ENCODE measurements around the gene FUZ.

The FUZ gene

DNA sequence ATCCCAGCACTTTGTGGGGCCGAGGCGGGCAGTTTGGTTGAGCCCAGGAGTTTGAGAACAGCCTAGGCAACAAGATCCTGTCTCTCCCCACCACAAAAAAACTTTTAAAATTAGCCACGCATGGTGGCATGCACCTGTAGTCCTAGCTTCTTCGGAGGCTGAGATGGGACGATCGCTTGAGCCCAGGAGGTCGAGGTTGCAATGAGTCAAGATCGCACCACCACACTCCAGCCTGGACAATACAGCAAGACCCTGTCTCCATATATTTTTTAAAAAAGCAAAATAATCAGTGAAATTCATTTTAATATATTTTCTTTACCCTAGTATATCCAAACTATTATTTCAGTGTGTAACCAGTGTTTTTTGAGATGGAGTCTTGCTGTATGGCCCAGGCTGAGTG, 38.1 kb downstream of the FUZ start:
- DNase-seq = no peak

DNA sequence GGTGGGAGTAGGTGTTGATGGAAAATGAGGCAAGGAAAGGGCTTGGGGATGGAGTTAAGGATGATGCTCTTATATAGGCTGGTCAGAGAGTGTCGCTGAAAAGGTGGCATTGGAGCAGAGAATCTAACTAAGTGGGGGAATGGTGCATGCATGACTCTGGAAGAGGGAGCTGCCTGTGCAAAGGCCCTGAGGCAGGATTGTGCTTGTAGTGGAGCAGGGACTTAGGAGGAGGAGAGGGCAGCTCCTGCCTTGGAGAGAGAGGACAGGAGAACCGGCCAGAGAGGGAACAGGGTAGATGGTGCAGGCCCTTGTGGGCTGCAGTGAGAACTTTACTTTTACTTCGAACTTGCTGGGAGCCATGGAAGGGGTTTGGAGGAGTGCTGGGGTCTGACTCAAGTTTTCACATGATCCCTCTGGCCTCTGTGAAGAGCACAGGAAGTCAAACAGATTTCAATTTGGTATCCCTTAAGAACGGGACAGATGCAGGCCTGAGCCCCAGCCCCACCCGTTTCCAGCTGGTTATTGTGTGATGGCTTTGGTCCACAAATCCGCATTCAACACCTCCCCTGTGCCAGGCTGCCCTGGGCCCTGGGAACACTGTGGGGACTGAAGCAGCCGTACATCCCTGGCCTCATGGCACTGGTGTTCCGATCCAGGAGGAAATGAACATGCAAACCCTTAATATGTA, 39.3 kb downstream of the FUZ start:
- DNase-seq = no peak

DNA sequence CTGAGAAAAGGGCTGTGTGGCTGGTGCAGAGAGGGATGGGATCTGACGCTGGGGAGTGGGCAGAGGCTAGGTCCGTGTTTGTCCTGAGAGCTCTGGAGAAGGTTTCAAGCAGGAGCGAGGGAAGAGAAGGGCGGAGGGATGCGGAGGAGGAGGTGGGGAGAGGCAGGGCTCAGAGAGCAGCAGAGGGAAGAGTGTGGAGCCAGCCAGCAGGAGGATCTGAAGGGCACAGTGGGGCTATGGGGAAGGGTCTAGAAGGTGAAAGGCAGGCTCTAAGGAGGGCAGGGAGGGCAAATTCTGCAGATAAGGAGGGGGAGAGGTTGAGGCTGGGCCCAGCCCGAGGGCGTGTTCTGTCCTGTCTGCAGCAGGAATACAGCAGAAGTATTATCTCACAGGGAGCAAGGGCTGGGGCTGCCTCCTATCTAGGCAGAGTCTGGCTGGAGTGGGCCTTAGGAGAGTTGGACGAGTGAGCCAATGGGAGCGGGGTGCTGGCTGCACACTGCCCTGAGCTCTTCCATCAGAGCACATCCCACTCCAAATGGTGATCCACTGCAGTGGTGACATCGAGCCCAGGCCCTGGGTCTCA, 40.2 kb downstream of the FUZ start:
- DNase-seq = no peak

DNA sequence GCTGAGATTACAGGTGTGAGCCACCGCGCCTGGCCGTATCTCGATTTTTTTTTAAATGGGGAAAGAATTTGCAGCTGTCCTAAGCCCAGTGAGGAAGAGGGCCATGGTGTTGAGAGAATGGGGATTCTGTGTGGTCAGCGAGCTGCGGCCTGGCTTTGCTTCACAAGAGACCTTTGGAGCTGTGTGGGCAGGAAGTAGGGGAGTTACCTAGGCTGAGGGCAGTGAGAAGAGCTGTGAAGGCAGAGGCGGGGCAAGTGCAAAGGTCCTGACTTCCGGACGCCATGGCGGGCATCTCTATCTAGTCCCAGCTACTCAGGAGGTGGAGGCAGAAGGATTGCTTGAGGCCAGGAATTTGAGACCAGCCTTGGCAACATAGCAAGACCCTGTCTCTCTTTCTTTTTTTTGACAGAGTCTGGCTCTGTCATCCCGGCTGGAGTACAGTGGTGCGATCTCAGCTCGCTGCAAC, 41.4 kb downstream of the FUZ start:
- no peak for DNase-seq

DNA sequence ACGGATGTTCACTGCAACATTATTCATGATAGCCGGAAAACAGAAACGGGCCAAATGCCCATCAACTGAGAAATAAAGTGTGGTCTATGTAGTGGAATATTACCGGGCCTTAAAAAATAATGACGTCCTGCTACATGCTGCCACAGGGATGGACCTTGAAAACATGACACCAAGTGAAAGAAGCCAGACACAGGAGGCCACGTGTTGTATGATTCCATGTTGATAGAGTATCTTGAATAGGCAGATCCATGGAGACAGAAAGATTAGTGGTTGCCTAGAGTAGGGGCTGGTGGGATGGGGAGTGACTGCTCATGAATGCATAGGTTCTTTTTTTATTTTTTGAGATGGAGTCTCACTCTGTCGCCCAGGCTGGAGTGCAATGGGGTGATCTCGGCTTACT, 42.6 kb downstream of the FUZ start:
- DNase-seq = no peak

DNA sequence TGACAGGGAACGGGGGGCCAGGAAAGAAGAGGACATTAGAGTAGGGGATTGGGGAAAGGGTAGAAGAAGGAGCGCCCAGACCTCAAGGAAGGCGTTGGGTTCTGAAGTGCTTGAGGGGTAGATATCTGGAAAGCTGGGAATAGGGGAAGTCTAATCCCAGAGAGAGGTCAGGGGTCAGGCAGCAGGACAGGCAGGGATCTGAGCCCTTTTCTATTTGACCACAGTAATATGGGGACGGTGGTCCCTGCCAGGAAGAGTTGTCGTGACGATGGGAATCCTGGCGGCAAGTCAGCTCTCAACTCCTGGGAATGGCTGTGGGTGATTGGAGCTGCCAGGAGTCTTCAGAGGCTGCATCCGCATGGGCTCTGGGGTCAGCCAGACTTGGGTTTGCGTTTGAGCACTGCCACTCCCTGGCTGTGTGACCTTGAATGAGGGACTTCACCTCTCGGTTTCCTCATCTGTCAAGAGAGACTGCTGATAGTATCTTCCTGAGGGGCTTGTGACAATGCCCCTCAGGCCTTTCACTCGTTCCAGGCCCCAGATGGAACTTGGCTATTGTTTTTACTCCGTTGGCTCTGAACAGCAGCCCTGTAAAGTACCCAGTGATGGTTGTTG, 45.0 kb downstream of the FUZ start:
- DNase-seq = no peak

DNA sequence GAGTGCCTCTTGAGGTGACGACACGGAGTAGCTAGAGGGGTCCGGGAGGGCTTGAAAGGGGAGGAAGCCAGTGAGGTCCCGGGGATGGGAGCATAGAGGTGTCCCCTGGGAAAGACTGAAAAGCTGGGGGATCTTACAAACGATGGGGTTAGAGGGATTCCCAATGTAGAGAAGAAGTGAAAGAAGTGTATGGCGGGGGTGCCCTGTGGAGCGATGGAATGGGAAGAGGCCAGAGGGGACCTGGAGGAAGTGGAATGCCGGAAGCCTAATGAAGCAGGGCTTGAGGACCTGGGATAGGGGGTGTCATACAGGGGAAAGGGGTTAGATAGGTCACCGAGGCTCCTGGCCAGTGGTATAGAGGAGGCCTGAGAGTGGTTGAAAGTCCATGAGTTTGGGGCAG, 45.7 kb downstream of the FUZ start:
- DNase-seq = no peak

DNA sequence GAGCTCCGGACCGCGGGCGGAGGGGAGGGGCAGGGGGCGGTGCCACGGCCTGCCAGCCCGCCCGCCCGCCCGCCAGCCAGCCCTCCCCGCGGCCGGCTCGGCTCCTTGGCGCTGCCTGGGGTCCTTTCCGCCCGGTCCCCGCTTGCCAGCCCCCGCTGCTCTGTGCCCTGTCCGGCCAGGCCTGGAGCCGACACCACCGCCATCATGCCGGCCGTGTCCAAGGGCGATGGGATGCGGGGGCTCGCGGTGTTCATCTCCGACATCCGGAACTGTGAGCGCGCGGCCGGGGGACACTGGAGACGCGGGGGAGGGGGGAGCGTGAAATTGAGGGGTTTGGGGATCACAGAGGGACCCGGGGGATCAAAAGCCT, 46.2 kb downstream of the FUZ start, which contains the start of gene AP2A1:
Gene AP2A1, plus strand, starts transcription at position 72 of the 370 bp plus-strand sequence. Its CDS starts 133 bp downstream, at position 205.
- no peak for DNase-seq

DNA sequence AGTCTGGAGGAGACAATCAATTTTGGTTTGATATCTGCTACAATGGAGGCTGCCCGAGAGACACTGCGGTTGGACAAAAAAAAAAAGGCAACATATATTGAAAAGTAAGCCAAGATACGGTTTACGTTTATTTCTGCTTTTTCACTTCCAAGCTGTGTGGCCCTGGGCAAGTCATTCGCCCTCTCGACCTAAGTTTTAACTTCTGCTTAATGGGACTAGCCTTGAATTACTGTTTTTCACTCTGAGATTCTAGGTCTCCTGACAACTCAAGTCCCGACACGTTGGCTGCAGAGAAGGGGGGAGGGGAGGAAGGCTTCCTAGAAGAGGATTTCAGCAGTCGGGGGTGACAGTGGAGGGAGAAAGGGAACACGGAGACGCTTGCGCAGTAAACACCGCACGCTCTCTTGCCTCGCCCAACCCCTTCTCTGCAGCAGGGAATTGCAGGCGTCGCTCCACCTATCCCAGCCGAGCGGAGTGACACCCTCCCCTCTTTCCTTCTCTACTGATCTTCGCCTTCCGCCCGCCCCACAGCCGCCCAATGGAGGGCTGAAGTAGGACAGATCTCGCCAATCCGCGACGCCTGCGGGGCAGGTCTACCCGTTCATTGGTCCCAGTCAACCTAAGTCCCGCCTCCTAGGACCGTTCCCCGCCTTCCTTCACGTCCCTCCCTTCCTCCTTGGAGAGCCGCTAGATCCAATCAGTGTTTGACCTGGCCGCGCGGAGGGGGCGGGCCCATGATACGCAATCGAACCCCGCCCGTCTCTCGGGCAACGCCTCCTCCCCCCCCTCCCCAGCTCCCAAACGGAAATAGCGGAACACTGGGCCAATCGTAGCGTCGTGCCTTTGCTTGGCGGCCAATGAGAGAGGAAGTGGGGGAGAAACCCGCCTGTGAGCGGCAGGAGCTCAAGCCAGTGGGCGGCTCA, 46.8 kb downstream of the FUZ start:
- peak; percentile 100 for DNase-seq

DNA sequence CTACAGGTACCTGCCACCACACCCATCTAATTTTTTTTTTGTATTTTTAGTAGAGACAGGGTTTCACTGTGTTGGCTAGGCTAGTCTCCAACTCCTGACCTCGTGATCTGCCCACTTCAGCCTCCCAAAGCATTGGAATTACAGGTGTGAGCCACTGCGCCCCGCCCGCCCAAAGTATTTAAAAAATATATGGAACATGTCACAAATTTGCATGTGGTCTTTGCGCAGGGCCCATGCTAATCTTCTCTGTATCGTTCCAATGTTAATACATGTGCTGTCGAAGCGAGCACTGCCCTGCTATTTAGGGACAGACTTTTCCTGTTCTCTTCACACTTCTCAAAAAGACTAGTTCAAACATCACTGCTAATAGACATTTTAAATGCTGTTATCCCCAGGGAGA, 48.8 kb downstream of the FUZ start:
- no peak for DNase-seq

DNA sequence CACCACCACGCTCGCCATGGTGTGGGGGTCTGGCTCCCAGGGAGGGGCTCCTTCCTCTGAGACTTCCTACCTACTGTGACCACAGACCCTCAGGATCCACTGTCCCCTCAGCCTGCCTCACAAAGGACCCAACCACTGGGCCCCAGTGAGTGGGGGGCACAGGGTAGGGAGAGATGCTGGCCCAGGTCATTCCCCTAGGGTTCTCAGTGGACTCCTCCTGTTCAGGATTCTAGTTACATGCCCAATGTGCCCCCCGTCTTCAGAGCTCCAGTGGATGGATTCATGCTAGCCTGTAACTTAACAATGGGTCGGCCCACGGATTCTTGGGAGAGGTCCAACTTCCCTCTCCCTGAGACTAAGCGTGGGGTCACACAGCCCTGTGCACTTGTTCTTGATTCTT, 49.9 kb downstream of the FUZ start, which contains the start of gene TSKS:
Gene TSKS, minus strand, starts transcription at position 77 of the 400 bp plus-strand sequence. Its CDS starts 59 bp downstream, at position 18.
- DNase-seq = no peak

DNA sequence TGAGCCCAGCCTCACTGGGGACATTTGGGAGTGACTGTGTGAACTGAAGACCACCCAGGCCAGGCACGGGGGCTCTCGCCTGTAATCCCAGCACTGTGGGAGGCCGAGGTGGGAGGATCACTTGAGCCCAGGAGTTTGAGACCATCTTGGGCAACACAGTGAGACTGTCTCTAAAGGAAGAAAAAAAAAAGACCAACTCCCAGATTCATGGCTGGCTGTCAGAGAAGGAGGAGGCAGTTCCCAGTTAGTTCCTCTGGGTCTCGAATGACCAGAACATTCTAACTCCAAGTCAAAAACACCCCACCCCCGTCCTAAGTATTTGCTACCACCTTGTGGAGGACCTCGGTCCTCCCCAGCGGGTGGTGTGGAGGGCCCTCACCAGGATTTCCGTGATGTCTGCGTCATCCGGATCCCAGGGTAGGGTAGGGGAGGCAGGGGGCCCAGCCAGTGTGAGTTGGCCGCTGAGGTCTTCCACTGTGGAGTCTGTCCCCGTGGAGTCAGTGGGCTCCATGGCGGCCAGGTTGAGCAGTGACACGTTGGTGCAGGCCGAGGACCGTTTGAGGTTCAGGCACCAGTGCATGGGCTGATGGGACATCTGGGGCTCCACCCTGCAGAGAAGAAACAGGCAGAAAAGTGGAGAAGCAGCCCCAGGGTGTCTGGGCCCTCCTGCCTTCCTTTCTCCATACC, 51.3 kb downstream of the FUZ start:
- peak; percentile 4 for DNase-seq

DNA sequence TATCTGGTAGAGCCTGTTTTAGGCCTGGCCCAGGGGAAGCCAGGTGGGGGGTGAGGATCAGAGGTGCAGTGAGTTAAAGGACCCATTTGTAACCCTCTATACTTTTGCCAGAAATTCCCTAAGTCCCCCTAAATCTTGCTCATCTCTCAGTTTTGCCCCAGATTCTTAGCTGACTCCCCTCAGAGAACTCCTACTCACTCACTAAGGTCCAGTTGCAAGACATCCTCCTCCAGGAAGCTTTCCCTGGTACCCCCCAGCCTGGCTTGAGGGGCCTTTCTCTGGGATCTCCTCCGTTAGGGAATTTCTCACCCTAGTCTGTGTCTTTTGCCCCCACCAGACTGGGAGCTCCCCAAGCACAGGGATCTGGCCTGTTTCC, 51.9 kb downstream of the FUZ start:
- no peak for DNase-seq

DNA sequence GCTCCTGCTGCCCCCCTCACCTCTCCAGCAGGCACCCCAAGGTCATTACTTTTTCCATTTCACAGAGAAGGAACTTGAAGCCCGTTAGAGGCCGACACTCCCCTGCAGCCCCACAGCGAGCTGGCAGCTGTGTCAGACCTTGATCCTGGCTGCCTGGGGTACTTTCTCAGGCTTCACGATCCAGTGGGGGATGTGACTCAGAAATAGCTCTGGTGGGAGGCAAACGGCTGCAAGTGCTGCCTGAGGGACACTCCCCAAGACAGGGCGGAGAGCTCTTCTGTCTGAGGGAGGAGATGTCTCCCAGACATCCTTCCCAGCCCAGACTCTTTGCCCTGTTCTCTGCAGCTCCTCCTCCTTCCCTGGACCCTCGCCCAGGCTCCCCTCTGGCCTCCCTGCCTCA, 54.8 kb downstream of the FUZ start:
- DNase-seq = no peak

All from activated CD4-positive, alpha-beta T cell treated with anti-CD3 and anti-CD28 coated beads, Interleukin-2, Interleukin-6, amounts not matched to agents 100 ng/mL and 50 ng/mL, durations not matched to agents 16 hours and 8 hours (primary cell).